ENCODE results near the gene ZNF280C.
A peak's percentile ranks its signal among the peaks of the same experiment; 100 is the strongest.

Gene ZNF280C

DNA sequence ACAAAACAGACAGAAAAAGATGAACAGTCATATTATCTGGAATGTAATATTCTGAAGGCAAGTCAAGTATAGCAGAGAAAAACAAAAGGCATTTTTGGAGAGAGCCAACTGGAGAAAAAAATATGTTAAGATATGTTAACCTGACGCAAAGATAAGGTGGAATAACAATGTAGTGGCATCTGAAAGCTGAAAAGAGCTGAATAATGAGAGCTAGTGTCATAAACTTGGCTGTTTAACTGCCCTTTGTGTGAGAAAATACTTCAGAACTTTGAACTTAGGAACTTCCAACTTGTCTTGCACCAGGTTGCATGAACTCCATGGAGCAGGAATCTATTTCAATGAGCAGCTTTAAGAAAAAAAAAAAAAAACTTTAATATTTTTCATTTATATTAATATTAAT, 64.1 kb downstream of the ZNF280C start:
- TF ChIP-seq POLR2AphosphoS5 (IDR thresholded peaks at IDR 0.05; ENCODE audit: borderline replicate concordance, low read depth, low read length) = no peak
- no peak for TF ChIP-seq FOXP2 (optimal IDR thresholded peaks at IDR 0.05; ENCODE audit: control extremely low read depth, extremely low read length, insufficient read depth)
- DNase-seq (ENCODE audit: low read depth, low spot score) = no peak
- Histone ChIP-seq H3K4me3 (no peak overlapping the region), H3K9ac (ENCODE audit: insufficient read length) (no peak overlapping the region), H3K9me3 (ENCODE audit: low read depth, low read length) (no peaks in the 10 kb centered on the region), H3K36me3 (ENCODE audit: insufficient read depth, low read length) (peaks cover 50% of the 10 kb centered on the region), H3K27ac (no peak overlapping the region)

DNA sequence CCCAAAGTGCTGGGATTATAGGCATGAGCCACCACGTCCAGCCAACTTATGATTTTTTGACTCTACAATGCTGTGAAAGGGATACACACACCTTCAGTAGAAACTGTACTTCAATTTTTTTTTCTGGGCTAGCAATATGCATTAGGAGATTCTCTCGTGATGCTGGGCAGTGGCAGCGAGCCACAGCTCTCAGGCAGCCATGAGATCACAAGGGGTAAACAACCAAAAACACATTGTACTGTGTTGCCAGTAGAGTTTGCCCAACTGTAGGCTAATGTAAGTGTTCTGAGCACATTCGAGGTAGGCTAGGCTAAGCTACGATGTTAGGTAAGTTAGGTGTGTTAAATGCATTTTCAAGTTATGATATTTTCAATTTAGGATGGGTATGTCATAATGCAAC, 71.2 kb downstream of the ZNF280C start:
- Histone ChIP-seq H3K4me3 (no peak overlapping the region), H3K27ac (no peak overlapping the region), H3K9ac (ENCODE audit: insufficient read length) (no peak overlapping the region), H3K36me3 (ENCODE audit: insufficient read depth, low read length) (peaks cover 9% of the 10 kb centered on the region; the same call in 1 of the 2 replicates), H3K9me3 (ENCODE audit: low read depth, low read length) (no peaks in the 10 kb centered on the region)
- no peak for DNase-seq (ENCODE audit: low read depth, low spot score)
- TF ChIP-seq POLR2AphosphoS5 (IDR thresholded peaks at IDR 0.05; ENCODE audit: borderline replicate concordance, low read depth, low read length) (no peak), EZH2 (IDR thresholded peaks at IDR 0.05) (no peak), FOXP2 (optimal IDR thresholded peaks at IDR 0.05; ENCODE audit: control extremely low read depth, extremely low read length, insufficient read depth) (no peak)

DNA sequence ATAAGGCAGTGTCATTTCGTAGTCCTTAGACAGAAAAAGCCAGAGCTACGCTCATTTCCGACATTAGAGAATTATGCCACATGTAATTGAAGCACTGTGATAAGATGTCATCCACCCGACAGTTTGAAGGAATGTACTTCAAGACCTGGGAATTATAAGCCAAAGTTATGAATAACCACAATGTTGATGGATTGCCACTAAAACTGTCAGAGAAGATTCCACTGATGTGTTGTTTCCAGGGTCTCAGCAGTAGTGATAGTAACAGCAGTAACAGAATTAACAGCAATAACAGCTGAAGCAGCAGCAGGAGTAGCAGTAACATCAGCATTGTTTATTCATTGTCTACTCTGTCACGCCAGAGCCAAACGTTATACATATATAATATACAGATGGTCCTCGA, 72.2 kb downstream of the ZNF280C start:
- 0 out of 2 replicates have a peak, but pooled peaks cover 4% of the 10 kb centered on the region for H3K36me3 ChIP-seq (ENCODE audit: insufficient read depth, low read length)
- H3K27ac ChIP-seq = no peak overlapping the region
- no peak overlapping the region for H3K9ac ChIP-seq (ENCODE audit: insufficient read length)
- H3K9me3 ChIP-seq (ENCODE audit: low read depth, low read length) = no peaks in the 10 kb centered on the region
- TF ChIP-seq FOXP2 (optimal IDR thresholded peaks at IDR 0.05; ENCODE audit: control extremely low read depth, extremely low read length, insufficient read depth) (no peak), POLR2AphosphoS5 (IDR thresholded peaks at IDR 0.05; ENCODE audit: borderline replicate concordance, low read depth, low read length) (no peak), EZH2 (IDR thresholded peaks at IDR 0.05) (no peak)
- H3K4me3 ChIP-seq = no peak overlapping the region
- DNase-seq (ENCODE audit: low read depth, low spot score) = peak; percentile 16

DNA sequence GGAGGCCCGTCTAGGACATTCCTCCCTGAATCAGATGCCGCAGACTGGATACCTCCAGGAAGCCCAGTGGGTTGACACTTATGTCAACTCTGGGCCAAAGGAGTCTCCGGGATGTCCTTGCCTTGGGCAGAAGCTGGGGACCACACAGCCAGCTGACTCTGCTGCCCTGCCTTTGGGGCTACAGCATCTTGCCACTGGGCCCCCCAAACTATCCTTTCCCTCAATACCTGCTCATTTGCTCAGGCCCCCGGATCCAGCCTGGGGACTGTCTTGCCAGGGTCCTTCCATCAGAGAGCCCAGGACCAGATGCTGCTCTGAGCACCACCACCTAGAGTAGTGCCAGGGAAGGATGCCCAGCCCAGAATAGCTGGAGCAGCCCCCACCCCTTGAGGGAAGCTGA, 77.9 kb downstream of the ZNF280C start:
- Histone ChIP-seq H3K36me3 (ENCODE audit: insufficient read depth, low read length) (no peaks in the 10 kb centered on the region), H3K9me3 (ENCODE audit: low read depth, low read length) (no peaks in the 10 kb centered on the region), H3K9ac (ENCODE audit: insufficient read length) (no peak overlapping the region), H3K4me3 (no peak overlapping the region), H3K27ac (no peak overlapping the region)
- TF ChIP-seq EZH2 (IDR thresholded peaks at IDR 0.05) = no peak
- no peak for DNase-seq (ENCODE audit: low read depth, low spot score)

DNA sequence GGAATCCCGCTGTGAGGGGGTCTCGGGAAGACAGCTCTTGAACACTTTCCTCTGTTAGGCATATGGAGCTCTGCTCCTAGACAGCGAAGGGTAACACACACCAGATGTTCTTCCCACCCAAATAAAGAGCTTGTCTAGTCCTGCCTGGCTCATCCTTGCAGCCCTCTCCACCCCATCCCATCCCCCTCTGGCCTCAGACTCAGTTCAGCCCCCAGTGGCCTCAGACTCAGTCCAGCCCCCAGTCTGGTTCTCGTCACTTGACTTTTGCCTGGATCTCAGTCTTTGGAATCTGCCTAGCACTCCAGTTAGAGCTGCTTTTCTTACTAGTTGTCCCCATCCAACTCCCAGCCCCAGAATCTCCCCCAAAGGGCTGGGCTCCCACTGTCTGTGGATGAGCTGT, 82.0 kb downstream of the ZNF280C start:
- H3K4me3 ChIP-seq = no peak overlapping the region
- no peaks in the 10 kb centered on the region for H3K9me3 ChIP-seq (ENCODE audit: low read depth, low read length)
- TF ChIP-seq FOXP2 (optimal IDR thresholded peaks at IDR 0.05; ENCODE audit: control extremely low read depth, extremely low read length, insufficient read depth) (no peak), EZH2 (IDR thresholded peaks at IDR 0.05) (no peak), POLR2AphosphoS5 (IDR thresholded peaks at IDR 0.05; ENCODE audit: borderline replicate concordance, low read depth, low read length) (no peak)
- no peak for DNase-seq (ENCODE audit: low read depth, low spot score)
- H3K36me3 ChIP-seq (ENCODE audit: insufficient read depth, low read length) = no peaks in the 10 kb centered on the region
- H3K9ac ChIP-seq (ENCODE audit: insufficient read length) = no peak overlapping the region
- no peak overlapping the region for H3K27ac ChIP-seq

DNA sequence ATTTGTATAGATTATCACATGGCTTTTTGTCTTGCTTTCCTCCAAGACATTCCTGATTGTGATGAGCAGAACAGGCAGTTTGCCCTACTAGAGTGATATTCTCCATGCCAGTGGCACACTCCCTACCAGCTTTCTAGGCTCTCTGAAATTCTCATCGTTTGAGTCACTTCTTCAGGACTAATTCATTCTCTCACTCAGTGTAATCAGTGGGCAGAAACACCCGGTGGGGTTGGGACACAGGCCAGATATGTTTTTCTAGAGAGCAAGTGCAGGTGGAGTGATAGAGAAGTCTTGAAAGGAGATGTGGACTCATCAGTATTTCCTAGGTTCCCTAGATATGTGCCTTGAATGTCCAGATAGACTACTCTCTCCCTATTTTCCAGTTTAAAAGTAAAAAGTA, 83.8 kb downstream of the ZNF280C start:
- no peak for TF ChIP-seq FOXP2 (optimal IDR thresholded peaks at IDR 0.05; ENCODE audit: control extremely low read depth, extremely low read length, insufficient read depth)
- no peak for TF ChIP-seq EZH2 (IDR thresholded peaks at IDR 0.05)
- TF ChIP-seq POLR2AphosphoS5 (IDR thresholded peaks at IDR 0.05; ENCODE audit: borderline replicate concordance, low read depth, low read length) = no peak

DNA sequence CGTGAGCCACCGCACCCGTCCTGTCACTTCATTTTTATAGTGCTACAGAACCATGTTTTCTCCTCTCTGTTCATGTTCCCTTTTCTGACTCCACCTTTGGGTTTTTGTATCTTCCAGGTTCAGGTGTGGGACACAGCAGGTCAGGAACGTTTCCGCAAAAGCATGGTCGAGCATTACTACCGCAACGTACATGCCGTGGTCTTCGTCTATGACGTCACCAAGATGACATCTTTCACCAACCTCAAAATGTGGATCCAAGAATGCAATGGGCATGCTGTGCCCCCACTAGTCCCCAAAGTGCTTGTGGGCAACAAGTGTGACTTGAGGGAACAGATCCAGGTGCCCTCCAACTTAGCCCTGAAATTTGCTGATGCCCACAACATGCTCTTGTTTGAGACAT, 84.5 kb downstream of the ZNF280C start:
- Histone ChIP-seq H3K4me3 (no peak overlapping the region), H3K9me3 (ENCODE audit: low read depth, low read length) (no peaks in the 10 kb centered on the region), H3K27ac (no peak overlapping the region), H3K9ac (ENCODE audit: insufficient read length) (no peak overlapping the region), H3K36me3 (ENCODE audit: insufficient read depth, low read length) (no peaks in the 10 kb centered on the region)
- no peak for TF ChIP-seq POLR2AphosphoS5 (IDR thresholded peaks at IDR 0.05; ENCODE audit: borderline replicate concordance, low read depth, low read length)
- TF ChIP-seq EZH2 (IDR thresholded peaks at IDR 0.05) = no peak
- no peak for TF ChIP-seq FOXP2 (optimal IDR thresholded peaks at IDR 0.05; ENCODE audit: control extremely low read depth, extremely low read length, insufficient read depth)
- no peak for DNase-seq (ENCODE audit: low read depth, low spot score)

More for the DNA sequence above, 83.8 kb downstream of the ZNF280C start:
- Histone ChIP-seq H3K4me3 (no peak overlapping the region), H3K9ac (ENCODE audit: insufficient read length) (no peak overlapping the region), H3K27ac (no peak overlapping the region), H3K36me3 (ENCODE audit: insufficient read depth, low read length) (no peaks in the 10 kb centered on the region), H3K9me3 (ENCODE audit: low read depth, low read length) (no peaks in the 10 kb centered on the region)
- no peak for DNase-seq (ENCODE audit: low read depth, low spot score)

DNA sequence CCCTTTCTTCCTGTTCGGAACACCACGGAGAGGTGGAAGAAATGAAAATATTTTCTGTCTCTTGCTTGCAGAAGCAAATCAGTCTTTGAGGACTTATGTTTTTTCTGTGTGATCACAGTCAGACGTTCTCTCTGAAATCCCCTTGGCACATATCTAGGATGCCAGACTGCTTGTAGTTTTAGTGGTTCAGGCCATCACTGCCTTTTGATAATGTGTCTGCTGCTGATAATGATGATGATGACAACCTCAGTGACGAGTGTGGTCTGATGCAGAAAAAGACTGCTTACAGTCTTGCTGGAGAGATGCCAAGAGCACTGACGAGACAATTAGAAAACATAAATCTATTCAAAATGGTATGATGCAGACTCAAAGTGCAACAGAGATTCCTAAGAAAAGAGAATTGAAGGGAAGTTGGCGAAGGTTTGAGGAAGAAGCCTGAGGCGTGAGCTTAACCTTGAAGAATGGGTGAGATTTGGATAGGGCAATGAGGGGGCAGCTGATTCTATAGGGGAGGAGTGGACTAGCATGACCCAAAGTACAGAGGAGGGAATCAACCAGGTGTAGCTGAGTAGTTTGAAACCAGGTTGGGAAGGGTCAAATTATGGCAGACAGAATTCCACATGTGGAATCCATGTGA, 89.0 kb downstream of the ZNF280C start:
- H3K9ac ChIP-seq (ENCODE audit: insufficient read length) = no peak overlapping the region
- H3K4me3 ChIP-seq = peak overlapping the region; percentile 41
- H3K9me3 ChIP-seq (ENCODE audit: low read depth, low read length) = no peaks in the 10 kb centered on the region
- H3K36me3 ChIP-seq (ENCODE audit: insufficient read depth, low read length) = no peaks in the 10 kb centered on the region
- TF ChIP-seq FOXP2 (optimal IDR thresholded peaks at IDR 0.05; ENCODE audit: control extremely low read depth, extremely low read length, insufficient read depth) (no peak), POLR2AphosphoS5 (IDR thresholded peaks at IDR 0.05; ENCODE audit: borderline replicate concordance, low read depth, low read length) (no peak)
- no peak for DNase-seq (ENCODE audit: low read depth, low spot score)
- peak overlapping the region; percentile 67 for H3K27ac ChIP-seq

DNA sequence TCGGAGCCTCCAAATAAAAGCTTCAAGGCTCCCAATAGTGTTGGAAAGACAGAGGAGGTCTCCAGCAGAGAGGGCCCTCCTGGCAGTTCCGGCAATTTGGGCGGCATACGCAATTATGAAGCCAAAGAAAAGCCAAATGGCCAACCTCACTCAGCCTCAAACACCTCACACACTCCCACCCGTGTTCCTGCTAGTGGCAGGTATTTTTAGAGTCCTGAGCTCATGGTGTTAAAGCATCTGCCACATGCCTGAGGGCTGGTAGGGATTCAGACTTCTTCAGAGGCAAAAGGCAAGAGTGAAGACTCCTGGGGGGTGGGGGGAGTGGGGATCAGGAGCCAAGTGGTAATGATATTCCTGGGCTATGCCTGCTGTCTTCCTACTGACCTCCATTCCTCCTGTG, 89.5 kb downstream of the ZNF280C start:
- no peaks in the 10 kb centered on the region for H3K36me3 ChIP-seq (ENCODE audit: insufficient read depth, low read length)
- DNase-seq (ENCODE audit: low read depth, low spot score) = no peak
- H3K27ac ChIP-seq = peak overlapping the region; percentile 67; the same call in 1 of the 2 replicates
- TF ChIP-seq EZH2 (IDR thresholded peaks at IDR 0.05) (no peak), POLR2AphosphoS5 (IDR thresholded peaks at IDR 0.05; ENCODE audit: borderline replicate concordance, low read depth, low read length) (no peak)
- H3K9ac ChIP-seq (ENCODE audit: insufficient read length) = no peak overlapping the region
- no peaks in the 10 kb centered on the region for H3K9me3 ChIP-seq (ENCODE audit: low read depth, low read length)
- H3K4me3 ChIP-seq = peak overlapping the region; percentile 41

Measured in SK-N-MC (cell line).